DMS153 treated with DMSO at 0.1 percent for 48 hours (cell line): ENCODE measurements around the gene LIMCH1.

Experiments used
- DNase-seq: peaks from one replicate; lab custom pipeline; 2025; ENCODE audit not compliant: unreplicated experiment; lab: John Stamatoyannopoulos, UW

The LIMCH1 gene

DNA sequence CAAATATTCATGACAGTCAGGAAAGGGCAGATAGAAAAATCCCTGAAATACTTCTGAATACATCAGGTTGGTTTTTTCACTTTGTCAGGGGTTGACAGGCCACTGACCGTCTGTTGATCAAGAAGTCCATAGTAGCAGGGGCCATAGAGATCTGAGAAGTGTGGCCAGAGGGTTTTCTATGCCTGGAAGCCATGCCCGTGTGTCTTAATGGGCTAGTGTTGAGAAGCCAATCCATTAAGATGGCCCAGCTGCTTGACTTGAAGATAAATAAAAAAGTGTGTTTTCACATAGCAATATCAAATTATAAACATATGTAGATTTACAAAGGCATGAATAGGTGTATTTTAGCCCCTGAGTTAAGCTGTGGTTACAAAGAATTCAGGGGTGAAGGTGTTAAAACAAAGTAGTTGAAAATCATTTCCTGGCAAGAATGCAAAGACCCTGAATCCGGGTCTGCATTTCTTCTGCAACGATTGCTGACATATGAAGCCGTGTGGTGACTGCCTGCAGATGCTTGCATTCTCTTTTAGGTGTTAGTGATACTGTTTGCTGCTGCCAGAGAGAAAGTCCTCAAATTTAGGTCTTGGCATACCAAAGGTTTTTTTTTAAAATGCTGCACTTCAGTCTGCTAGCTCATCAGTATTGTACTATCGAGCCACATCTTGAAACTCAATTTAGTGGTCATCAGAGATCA, 9.3 kb upstream of the LIMCH1 start:
- no peak for DNase-seq

DNA sequence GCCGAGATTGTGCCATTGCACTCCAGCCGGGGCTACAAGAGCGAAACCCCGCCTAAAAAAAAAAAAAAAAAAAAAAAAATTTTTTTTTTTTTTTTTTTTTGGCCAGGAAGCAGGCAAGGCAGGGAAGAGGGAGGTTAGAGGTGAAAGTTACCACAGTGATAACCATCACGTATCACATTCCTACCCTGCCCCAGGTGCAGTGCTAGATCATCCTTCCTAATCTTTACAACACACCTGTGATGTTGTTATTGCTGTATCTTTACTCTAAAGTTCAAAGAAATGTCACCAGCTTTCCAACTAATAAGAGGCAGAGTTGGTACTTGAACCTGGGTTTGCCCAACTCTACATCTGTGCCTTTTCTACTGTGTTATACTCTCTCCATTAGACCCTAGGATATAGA, 7.2 kb upstream of the LIMCH1 start:
- DNase-seq = no peak

DNA sequence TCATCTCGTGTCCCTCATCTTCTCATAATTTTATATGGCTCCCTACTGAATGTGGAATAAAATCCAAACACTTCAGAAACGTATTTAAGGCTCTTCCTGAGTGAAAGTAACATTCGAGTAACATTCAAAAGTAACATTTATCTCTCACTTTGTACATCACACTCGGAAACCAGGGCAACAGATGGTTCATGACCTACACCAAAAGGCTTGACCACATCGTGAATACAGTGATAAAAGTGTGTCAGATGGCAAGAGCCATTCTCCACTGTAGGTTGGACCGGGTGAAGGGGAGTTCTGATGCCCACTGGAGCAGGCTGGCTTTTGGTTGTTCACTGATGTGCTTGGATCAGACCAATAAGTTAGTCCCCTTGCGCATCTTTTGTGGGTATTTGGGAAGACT, 5.6 kb upstream of the LIMCH1 start:
- no peak for DNase-seq

- DNase-seq = no peak
Measured at GRCh38 chr4:41532882-41533281, 5.1 kb upstream of the LIMCH1 start.

DNA sequence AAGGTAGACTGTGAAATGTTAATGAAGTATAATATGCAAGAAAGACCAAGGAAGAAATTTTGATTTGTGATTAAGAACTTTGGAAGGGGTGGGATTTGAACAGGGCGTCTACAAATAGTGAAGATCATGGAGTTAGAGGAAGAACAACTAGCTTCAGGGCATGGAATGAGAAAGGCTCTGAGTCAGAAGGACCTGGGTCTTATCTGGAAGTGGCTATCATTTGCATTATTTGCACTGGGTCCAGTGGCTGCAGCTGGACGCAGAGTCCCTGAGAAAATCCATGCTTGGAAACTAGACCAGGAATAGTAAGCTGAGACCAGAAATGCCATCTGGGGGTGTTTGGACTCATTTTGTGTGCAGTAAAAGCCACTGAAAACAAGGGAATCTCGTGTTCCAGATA, 4.3 kb upstream of the LIMCH1 start:
- DNase-seq = no peak

GRCh38 chr4:41534404-41534803, 3.6 kb upstream of the LIMCH1 start:
- no peak for DNase-seq

- no peak for DNase-seq
Measured at GRCh38 chr4:41535911-41536371, 2.0 kb upstream of the LIMCH1 start.

- no peak for DNase-seq
Measured at GRCh38 chr4:41537292-41537890, 566 bp upstream of the LIMCH1 start.

DNA sequence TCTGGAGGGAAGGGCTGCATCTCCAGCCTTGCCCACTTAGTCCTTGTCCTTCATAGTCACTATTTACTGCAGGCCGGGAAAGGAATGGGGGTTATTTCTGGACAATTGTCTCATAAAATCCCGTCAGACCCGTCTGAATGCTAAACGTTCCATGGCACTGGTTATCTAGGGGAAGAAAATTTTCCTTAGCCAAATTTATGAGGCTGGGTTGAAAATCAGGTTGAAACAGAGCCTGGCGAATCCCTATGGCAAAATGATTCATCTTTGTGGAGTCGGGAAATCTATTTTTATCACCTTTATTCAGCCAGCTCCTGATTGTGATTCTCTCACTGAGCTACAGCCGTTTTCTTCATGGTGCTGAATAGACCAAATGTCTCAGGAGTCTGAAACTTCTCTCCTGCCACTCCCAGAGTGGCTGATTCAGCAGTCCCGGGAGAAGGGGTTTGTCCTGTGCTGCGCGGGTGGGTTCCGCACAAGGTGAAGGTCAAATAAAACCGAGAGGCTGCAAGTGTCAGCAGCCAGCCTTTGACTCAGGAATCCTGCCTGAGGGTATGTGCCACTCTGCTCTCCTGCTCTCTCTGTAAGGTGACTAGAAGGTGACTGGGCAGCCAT, 1.0 kb downstream of the LIMCH1 start:
- no peak for DNase-seq

DNA sequence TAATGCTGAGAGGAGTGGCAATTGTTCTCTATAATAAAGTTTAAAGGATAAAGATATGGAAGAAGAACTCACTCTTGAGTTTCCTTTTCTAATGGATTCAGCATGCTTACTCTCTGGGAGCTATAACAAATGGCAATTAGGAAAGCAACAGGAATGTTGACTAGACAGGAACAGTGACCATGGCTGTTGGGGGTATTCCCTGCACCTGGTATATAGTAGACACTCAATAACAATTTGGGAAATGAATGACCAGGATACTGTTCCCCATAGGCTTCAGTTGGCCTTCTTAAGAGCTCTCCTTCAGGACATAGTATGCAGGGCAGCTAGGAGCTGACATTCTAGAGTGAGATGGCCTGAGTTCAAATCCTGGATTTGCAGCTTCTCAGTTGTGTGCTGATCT, 1.8 kb downstream of the LIMCH1 start:
- no peak for DNase-seq

DNA sequence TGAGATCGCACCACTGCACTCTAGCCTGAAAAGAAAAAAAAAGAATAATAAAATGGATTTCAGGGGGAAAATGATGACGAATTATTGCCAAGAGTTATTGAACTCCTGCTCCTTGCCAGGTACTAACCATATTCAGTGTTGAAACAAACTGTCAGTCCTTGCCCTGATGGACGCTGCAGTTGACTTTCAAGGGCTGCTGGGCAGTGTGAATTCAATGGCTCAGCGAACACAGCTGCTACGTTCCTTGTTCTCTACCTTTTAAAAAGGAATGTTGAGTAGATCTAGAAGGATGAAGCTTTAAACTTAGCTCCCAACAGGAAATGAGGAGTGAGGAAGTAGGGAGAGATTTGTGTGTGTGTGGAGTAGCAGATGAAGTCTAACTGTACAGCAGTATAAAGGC, 2.7 kb downstream of the LIMCH1 start:
- no peak for DNase-seq

DNA sequence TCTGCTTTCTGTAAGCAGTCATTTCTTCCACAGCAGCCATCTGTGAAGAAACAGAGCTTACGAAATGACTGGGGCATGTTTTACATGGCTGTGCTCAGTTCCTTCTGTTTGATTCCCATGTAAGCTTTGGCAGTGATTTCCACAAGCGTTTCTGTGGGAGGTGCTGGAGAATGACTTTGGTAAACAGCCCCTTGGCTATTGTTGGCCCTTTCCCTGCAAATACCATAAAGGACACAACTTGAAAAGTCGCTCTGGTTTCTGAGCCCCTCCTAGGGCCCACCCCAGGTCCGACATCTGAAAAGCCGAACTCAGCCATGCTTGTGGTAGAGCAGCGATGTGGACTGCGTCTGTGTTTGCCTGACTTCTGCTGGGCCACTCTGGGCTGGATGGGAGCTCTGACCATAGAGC, 3.7 kb downstream of the LIMCH1 start:
- DNase-seq = no peak

DNA sequence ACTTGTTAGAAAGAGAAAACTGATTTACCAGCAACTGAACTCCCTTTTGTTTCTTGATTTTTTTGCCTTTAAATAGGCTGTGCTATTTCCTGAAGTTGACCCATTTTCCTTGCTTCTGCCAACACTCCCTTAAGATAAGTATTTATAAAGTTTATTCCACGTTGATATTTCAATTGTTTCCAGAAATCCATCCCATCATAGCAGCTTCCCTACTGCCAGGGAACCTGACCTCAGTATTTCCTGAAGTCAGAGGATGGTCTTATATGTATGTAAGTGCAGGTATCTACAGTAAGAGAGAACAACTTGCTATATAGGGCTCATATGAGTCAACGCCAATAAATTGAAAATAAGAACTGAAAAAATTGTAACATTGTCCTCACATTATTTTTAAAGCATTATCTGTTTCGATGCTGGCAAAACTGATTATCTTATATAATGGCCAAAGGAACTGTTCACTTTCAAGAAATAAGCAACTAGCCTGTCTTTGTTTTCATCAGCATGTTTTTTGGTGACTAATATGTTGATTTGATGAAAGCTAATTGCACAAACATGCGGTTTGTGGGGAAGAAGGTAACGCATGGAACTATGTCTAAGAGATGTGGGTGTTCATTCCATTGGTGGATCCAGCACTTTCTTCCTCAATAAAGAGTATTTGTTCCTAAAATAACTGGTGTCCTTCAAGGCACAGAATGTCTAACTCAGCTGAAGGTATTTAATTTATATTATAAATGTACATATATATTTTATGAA, 4.7 kb downstream of the LIMCH1 start:
- DNase-seq = no peak

- DNase-seq = no peak
Measured at GRCh38 chr4:41545238-41545637, 7.3 kb downstream of the LIMCH1 start.

DNA sequence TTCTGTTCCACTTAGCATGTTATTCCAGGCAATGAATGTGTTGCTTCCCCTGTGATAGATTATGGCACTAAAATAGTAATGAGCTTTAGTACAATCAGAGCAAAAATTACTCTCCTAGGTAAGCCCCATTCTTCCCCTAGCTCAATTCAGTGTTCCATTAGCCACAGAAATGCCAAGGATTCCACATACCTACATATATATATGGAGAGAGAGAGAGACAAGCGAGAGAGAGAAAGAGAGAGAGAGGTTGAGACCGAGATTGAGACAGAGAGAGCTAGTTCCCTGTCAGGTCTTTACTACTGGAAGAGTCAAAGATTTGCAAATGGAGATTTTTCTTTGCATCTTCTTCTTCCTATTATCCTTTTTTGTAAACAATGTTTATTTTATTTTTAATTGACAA, 8.7 kb downstream of the LIMCH1 start:
- DNase-seq = no peak

- no peak for DNase-seq
Measured at GRCh38 chr4:41548305-41548880, 10.4 kb downstream of the LIMCH1 start.

- DNase-seq = no peak
Measured at GRCh38 chr4:41549478-41549877, 11.5 kb downstream of the LIMCH1 start.

DNA sequence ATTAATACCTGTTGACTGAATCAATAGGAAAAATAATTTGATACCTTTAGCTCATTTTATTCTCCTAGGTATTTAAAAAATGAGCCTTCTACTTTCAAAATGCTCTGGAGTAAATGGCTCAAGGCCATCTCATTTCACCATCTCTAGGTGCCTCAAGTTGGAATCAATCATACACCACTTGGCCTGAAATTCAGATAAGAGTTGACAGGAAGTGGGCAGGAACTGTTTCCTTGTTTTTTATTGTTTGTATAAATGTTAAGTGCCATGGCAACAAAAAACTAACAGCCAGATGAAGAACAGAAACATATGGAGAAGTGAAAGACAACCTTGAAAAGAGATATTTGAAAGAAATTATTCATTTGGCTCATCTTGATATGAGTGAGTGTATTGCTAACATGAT, 12.4 kb downstream of the LIMCH1 start:
- no peak for DNase-seq

DNA sequence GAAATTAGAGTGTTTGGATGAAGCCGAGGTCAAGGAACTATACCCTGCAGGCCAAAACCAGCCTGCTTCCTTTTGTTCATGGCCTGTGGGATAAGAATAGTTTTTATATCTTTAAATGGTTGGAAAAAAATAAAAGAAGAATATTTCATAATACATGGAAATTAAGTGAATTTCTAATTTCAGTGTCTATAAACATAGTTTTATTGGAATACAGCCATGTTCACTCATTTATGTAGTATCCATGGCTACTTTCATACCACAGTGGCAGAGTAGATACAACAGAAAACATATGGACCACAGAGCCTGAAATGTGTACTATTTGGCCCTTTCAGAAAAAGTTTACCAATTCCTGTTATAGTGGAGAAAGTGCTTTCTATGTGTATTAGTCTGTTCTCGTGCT, 13.6 kb downstream of the LIMCH1 start:
- no peak for DNase-seq

DNA sequence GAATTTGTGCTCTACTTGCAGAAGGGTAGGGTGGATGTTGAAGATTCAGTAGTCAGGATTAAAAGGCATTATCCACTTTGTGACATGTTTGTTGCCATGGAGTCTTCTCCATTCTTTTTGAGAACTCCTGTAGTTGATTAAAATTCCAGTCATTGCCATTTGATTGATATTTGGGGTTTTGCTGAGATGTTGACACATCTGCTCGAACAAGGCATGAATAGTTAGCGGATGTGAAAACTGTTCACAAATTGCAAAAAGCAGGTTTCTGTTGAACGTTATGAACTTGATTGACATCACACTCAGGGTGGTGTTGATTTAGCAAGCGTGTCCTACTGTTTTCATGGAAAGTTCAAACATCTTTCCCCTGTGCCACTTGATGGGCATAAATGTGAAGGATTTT, 16.9 kb downstream of the LIMCH1 start:
- DNase-seq = no peak

- no peak for DNase-seq
Measured at GRCh38 chr4:41556526-41556925, 18.6 kb downstream of the LIMCH1 start.
